Skeletal muscle cell (primary cell): ENCODE results near the gene ABCA4.

Experiments used
- DNase-seq: peaks from one replicate; pipeline ENCODE4 v3.0.0-alpha.2; 2010; ENCODE audit warnings: low read depth
- H3K4me3 ChIP-seq: 2 replicates; pipeline ENCODE4 v1.5.1; 2011; ENCODE audit warnings: low read depth, mild to moderate bottlenecking, control low read depth, low read length, moderate library complexity

The ABCA4 gene

GRCh38 chr1:94039871-94040569, 80.9 kb downstream of the ABCA4 start:
- peak; percentile 62 for DNase-seq
- no peak overlapping the region for H3K4me3 ChIP-seq

DNA sequence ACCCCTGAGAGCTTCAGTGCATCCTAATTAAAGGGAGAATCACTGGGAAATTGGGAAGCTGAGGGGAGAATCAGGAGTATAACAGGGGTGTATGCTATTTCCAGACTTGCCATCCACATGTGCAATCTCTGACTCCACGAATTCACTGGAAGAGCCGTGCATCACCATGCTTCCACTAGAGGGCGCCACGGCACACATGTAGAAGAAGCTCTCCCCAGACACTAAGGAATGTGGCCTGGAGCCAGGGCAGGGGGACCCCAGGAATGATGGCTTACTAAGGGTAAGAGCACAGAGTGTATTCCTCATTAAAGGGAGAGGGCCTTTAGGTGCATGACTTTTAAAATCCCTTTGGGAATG, 81.5 kb downstream of the ABCA4 start:
- no peak overlapping the region for H3K4me3 ChIP-seq
- peak; percentile 30 for DNase-seq

- peak; percentile 45 for DNase-seq
Measured at GRCh38 chr1:94038511-94038910, 82.4 kb downstream of the ABCA4 start.

DNA sequence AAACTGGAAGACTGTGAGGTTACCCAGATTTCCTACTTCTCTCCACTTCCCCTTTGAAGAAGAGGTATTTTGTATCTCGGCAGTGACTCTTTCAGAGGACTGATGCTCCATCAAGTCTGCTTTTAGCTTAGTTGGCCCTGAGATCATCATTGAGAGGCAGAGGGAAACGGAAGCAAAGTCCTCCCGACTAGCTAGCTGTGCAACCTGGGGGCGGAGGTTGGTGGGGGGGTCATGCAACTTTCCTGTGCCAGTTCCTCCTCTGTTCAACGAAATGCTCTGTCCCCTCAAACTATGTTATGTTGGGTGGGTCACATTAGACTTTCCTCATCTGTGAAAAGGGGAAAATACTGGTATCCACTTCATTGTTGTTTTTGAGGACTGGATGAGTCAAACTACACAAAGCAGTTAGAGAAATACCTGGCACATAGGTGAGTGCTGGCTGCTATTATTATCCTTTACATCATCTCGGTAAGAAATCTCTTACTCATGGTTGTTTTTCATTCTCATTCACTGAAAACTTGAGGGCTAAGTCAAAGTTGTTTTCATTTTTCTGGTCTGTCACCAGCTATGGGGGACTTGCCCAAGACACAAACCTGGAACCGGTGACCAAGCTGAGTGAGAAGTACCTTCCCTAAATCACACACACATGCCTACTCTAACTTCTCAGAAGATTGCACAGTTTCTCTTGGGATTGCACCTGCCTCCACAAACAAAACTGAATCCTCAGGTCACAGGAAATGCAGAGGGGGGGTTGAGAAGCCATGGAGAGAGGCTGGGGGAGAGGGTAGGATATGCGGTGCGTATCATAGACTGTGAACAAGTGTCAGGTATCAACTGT, 83.3 kb downstream of the ABCA4 start:
- no peak overlapping the region for H3K4me3 ChIP-seq

More at GRCh38 chr1:94038511-94038910, 82.4 kb downstream of the ABCA4 start:
- no peak overlapping the region for H3K4me3 ChIP-seq

GRCh38 chr1:94036730-94037129, 84.2 kb downstream of the ABCA4 start:
- DNase-seq = peak; percentile 71
- no peak overlapping the region for H3K4me3 ChIP-seq

More for the DNA sequence above, 83.3 kb downstream of the ABCA4 start:
- DNase-seq = no peak

- DNase-seq = no peak
- H3K4me3 ChIP-seq = no peak overlapping the region
Measured at GRCh38 chr1:94033849-94034248, 87.1 kb downstream of the ABCA4 start.

- DNase-seq = no peak
- no peak overlapping the region for H3K4me3 ChIP-seq
Measured at GRCh38 chr1:94032637-94033036, 88.3 kb downstream of the ABCA4 start.

- H3K4me3 ChIP-seq = no peak overlapping the region
- DNase-seq = no peak
Measured at GRCh38 chr1:94031591-94031990, 89.4 kb downstream of the ABCA4 start.

GRCh38 chr1:94031154-94031553, 89.8 kb downstream of the ABCA4 start:
- H3K4me3 ChIP-seq = no peak overlapping the region
- DNase-seq = no peak

DNA sequence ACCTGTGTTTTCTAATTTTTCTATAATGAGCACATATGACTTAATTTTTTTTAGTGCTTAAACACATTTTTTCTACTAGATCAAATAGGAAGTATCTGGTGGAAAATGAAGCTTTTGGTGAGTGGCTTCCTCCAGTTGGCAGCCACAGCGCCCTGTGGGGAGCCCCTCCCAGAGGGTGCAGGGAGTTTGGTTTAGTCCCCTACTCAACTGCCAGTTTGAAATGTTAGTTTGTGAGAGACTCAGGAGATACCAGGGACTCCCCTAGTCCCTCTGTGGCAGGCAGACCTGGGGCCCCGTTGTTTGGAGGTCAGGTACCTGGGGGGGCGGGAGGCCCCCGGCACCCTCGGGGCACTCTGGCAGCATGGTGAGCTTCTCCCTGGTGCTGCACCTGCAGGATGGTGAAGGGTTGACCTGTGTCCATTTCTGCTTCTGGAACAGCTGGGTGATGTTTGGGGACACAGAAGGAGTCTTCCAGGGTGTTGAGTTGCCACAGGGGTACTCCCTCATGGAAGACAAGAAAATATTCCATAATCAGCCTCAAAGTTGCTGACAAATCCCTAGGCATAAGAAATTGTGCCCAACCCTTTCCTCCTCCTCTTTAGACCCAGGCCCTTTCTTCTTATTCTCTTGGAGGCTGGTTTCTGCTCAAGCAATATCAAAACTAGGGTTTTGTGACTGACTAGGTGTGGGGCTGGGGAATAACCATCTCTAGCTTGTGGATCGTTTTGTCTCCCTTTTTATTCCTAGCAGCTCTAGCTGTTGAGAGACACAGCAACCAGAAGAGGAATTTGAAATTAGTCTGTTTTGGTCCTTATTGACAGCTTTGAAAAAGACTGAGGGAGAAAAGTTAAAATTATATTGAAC, 91.6 kb downstream of the ABCA4 start:
- no peak for DNase-seq
- H3K4me3 ChIP-seq = no peak overlapping the region

DNA sequence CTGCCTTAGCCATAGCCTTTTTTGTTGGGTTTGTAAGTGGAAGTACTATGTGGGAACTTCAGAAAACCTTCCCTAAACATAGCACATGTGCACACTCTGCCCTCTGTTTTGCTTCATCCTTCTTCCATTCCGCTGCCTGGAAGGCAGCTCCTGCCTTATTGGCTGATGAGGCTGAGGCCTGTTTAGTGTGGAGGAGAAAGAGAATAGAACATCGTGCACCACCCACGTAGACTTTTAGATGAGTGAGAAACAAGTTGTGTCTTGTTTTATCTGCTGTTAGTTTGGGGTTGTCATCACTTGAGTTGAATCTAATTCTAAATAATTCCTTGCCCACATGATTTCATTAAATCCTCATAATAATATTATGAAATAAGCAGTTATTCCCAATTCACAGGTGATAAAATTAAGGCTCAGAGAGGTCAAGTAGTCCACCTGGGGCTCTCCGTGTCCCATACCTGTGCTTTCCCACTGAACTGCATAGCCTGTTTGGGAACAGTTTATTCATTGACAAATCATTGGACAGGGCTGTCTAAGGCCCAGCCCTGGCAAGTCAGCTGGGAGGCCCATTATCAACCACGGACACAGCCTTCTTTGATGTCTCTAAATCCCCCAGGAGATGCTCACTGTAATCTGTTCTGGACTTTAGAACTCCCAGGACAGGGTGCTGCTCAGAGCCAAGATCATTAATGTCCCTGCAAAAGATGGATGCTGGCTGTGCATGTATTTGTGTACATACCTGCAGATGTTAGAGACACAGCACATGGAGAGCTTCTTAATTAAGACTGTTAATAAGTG, 93.0 kb downstream of the ABCA4 start:
- no peak for DNase-seq
- no peak overlapping the region for H3K4me3 ChIP-seq

DNA sequence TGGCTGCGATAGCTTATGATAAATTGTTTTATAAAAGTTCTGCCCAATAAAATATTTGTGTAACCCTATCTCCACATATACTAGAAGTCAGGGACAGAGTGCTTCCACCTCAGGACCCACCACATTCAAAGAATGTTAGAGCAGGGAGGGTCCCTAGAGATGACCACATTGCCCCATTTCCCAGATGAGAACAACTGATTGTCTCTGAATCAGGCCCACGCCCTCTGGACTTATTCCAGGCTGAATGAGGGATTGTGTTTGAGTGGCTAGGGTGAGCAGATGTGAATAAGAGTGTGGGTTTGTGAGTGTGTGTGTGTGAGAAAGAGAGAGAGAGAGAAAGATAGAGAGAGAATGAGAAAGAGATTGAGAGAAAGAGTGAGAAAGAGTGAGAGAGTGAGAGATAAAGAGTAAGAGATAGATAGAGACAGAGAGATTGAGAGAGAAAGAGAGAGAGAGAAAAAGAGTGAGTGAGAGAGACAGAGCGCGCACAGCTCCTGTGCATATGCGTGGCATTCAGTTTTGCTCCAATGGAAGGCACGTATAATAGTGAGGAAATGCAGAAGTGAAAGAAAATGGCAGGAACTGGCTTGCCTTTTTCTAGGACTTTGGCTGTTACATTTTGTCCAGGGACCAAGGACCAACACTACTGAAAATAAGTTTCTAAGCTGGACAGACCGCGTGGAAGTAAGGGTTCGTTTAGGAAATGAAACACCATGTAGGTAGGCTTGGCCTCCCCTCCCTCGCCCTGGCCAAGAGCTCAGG, 94.1 kb downstream of the ABCA4 start:
- no peak overlapping the region for H3K4me3 ChIP-seq
- no peak for DNase-seq

- no peak for DNase-seq
- no peak overlapping the region for H3K4me3 ChIP-seq
Measured at GRCh38 chr1:94025383-94026340, 95.3 kb downstream of the ABCA4 start.

- no peak for DNase-seq
- no peak overlapping the region for H3K4me3 ChIP-seq
Measured at GRCh38 chr1:94024104-94024792, 96.7 kb downstream of the ABCA4 start.

DNA sequence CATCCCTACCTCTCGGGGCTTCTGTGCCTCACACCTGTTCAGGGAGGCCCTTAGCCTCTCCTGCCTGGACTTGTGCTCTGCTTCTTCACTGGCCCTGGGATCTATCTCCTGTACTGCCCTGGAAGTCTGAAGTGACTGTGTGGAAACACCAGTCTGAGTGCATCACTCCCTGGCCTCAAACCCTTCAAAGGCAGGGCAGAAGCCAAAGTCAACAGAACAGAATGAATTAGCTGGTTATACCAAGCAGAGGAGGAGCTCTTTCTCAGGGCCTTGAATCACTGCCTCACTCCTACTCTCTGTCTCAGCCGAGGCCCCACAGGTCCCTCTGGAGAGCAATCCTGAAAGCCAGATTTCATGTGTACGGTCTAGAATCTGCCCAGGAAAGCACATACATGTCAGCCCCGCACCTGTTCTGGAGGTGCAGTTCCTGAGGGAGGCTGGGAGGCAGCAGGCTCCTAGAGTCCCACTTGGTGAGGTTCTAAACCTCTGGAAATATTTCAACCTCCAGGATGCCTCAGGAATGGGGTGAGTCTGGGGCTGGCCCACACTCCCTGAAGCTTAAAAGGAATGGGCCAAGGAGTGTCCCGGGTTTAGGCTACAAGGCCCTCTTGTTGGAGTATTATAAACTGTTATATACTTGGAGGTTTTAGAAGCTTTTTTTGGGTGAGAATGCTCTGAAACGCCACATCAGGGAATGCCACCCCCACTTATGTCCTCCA, 98.3 kb downstream of the ABCA4 start:
- no peak overlapping the region for H3K4me3 ChIP-seq
- DNase-seq = peak; percentile 92
